HEK293T (cell line): Measurements from ENCODE around the gene PREX1.

ENCODE experiments used
- BHLHE40 ChIP-seq: fragments of 450-650 bp; IDR thresholded peaks from 2 replicates; pipeline ENCODE4 v1.6.1; 2016; ENCODE audit warnings: mild to moderate bottlenecking, moderate library complexity, borderline replicate concordance
- ELF4 ChIP-seq: fragments of 450-650 bp; IDR thresholded peaks from 2 replicates; pipeline ENCODE4 v1.6.1; 2017; ENCODE audit warnings: antibody characterized with exemption
- FOXA1 ChIP-seq: fragments of 450-650 bp; IDR thresholded peaks from 2 replicates; pipeline ENCODE4 v1.6.1; 2016; ENCODE audit warnings: mild to moderate bottlenecking
- FOXM1 ChIP-seq: fragments of 450-650 bp; IDR thresholded peaks from 2 replicates; pipeline ENCODE4 v1.6.1; 2017; ENCODE audit warnings: mild to moderate bottlenecking, borderline replicate concordance
- HDGF ChIP-seq: fragments of 450-650 bp; IDR thresholded peaks from 2 replicates; pipeline ENCODE4 v1.6.1; 2017; ENCODE audit warnings: antibody characterized with exemption, borderline replicate concordance
- L3MBTL2 ChIP-seq: fragments of 450-650 bp; conservative IDR thresholded peaks from 2 replicates; pipeline ENCODE4 v1.6.1; 2016; ENCODE audit warnings: mild to moderate bottlenecking
- LEF1 ChIP-seq: fragments of 450-650 bp; IDR thresholded peaks from 2 replicates; pipeline ENCODE4 v1.6.1; 2017; ENCODE audit warnings: mild to moderate bottlenecking, borderline replicate concordance
- PKNOX1 ChIP-seq: fragments of 450-650 bp; IDR thresholded peaks from 2 replicates; pipeline ENCODE4 v1.6.1; 2016
- SP1 ChIP-seq: fragments of 450-650 bp; IDR thresholded peaks from 2 replicates; pipeline ENCODE4 v1.6.1; 2017

GRCh38 chr20:48805716-48806115, 22.1 kb downstream of the PREX1 start:
- no peak for TF ChIP-seq FOXM1
- no peak for TF ChIP-seq BHLHE40
- no peak for TF ChIP-seq L3MBTL2
- TF ChIP-seq SP1 = no peak
- no peak for TF ChIP-seq ELF4
- no peak for TF ChIP-seq FOXA1
- TF ChIP-seq LEF1 = no peak
- no peak for TF ChIP-seq PKNOX1
- no peak for TF ChIP-seq HDGF
